ENCODE results near the gene PFN1.

DNA sequence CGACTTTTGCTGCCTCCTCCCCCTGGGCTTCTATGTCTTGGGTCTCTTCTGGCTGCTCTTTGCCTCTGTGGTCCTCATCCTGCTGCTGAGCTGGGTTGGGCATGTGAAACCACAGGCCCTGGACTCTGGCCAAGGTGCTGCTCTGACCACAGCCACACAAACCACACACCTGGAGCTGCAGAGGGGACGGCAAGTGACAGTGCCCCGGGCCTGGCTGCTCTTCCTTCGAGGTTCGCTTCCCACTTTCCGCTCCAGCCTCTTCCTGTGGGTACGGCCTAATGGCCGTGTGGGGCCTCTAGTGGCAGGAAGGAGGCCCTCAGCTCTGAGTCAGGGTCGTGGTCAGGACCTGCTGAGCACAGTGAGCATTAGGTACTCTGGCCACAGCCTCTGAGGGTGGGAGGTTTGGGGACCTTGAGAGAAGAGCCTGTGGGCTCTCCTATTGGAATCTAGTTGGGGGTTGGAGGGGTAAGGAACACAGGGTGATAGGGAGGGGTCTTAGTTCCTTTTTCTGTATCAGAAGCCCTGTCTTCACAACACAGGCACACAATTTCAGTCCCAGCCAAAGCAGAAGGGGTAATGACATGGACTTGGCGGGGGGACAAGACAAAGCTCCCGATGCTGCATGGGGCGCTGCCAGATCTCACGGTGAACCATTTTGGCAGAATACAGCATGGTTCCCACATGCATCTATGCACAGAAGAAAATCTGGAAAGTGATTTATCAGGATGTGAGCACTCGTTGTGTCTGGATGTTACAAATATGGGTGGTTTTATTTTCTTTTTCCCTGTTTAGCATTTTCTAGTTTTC lies 14.0 kb downstream of the PFN1 start:
- TF ChIP-seq EZH2phosphoT487 (IDR thresholded peaks at IDR 0.05; ENCODE audit: insufficient read depth, low read depth): no peak
- no peak for TF ChIP-seq EZH2 (IDR thresholded peaks at IDR 0.05; ENCODE audit: insufficient read depth, poor library complexity, severe bottlenecking)
